GM12878 (cell line): ENCODE results near the gene HDAC9. TPM values are rescaled to one million over a fixed set of nuclear protein-coding genes. Genes with fewer than 3 reads are reported as not detected.

Source experiments
- ATAC-seq: fragments of 200-7000 bp; cut with Tn5 transposase; 3 replicates; pipeline ENCODE4 v1.9.1; 2020; ENCODE audit warnings: mild to moderate bottlenecking, moderate library complexity
- BruUV-seq: library from RNA; stranded (reverse); fragments of 400-500 nt; replicated peaks from 2 replicates; lab custom pipeline; 2021; lab: Mats Ljungman, UMichigan
- CTCF ChIA-PET: fragments of 300-600 bp; sonication (Branson Sonifier 250); formaldehyde crosslinking; extraction: SDS; loops from one replicate; lab custom pipeline; 2021; ENCODE audit warnings: inconsistent platforms; lab: Yijun Ruan, JAX
- POLR2A ChIA-PET: fragments of 350-600 bp; formaldehyde crosslinking; extraction: SDS; loops from one replicate; lab custom pipeline; 2021; ENCODE audit warnings: inconsistent platforms; lab: Charles Lee
- RAD21 ChIA-PET: fragments of 300-600 bp; sonication (Branson Sonifier 250); formaldehyde crosslinking; loops from one replicate; lab custom pipeline; 2023; ENCODE audit warnings: antibody characterized with exemption; ENCODE audit not compliant: unreplicated experiment; lab: Charles Lee
- SMC1A ChIA-PET: fragments of 300-600 bp; sonication (Branson Sonifier 250); formaldehyde crosslinking; loops from one replicate; lab custom pipeline; 2023; ENCODE audit not compliant: unreplicated experiment, uncharacterized antibody; lab: Charles Lee
- DNase-seq: peaks from one replicate; pipeline ENCODE4 v3.0.0-alpha.2; 2011; ENCODE audit warnings: low read depth, low spot score
- FAIRE-seq: peaks from 3 replicates; lab custom pipeline; 2011; peaks lifted over from hg19 to GRCh38; lab: Jason Lieb, UNC
- H2AFZ ChIP-seq: 2 replicates; pipeline ENCODE4 v1.6.0; 2011; ENCODE audit warnings: low read depth, low read length, control low read depth; ENCODE audit not compliant: control insufficient read depth
- H3K27ac ChIP-seq: 2 replicates; pipeline ENCODE4 v1.5.1; 2011; ENCODE audit warnings: control low read depth; ENCODE audit not compliant: control insufficient read depth, insufficient read depth
- H3K27me3 ChIP-seq, 2 experiments: replicated peaks in 1 of 2; 2 replicates each; pipeline versions ENCODE4 v1.6.0 to v1.6.1; 2011; ENCODE audit warnings: low read length in 1 of 2; ENCODE audit not compliant: control insufficient read depth in 2 of 2, insufficient read depth in 2 of 2
- H3K36me3 ChIP-seq, 2 experiments: 2 replicates each; pipeline ENCODE4 v1.5.1; 2011; ENCODE audit warnings: low read length in 1 of 2; ENCODE audit not compliant: control insufficient read depth in 2 of 2, insufficient read depth in 2 of 2
- H3K4me1 ChIP-seq: 2 replicates; pipeline ENCODE4 v1.6.1; 2011; ENCODE audit warnings: mild to moderate bottlenecking, low read length, moderate library complexity, mixed read lengths; ENCODE audit not compliant: control insufficient read depth, insufficient read depth
- H3K4me2 ChIP-seq: 2 replicates; pipeline ENCODE4 v1.6.0; 2011; ENCODE audit warnings: control low read depth; ENCODE audit not compliant: control insufficient read depth, insufficient read depth
- H3K4me3 ChIP-seq: fragments of 200-600 bp; sonication (generic); 2 replicates; pipeline ENCODE4 v1.5.1; 2016
- H3K79me2 ChIP-seq: 2 replicates; pipeline ENCODE4 v1.6.0; 2011; ENCODE audit warnings: low read length; ENCODE audit not compliant: control insufficient read depth, insufficient read depth
- H3K9ac ChIP-seq: 2 replicates; pipeline ENCODE4 v1.8.0; 2011; ENCODE audit warnings: low read length, control low read depth, mixed read lengths; ENCODE audit not compliant: control insufficient read depth, insufficient read depth
- H3K9me3 ChIP-seq: replicated peaks from 3 replicates; pipeline ENCODE4 v1.5.1; 2011; ENCODE audit warnings: mild to moderate bottlenecking, low read length; ENCODE audit not compliant: control insufficient read depth, insufficient read depth
- H4K20me1 ChIP-seq: 2 replicates; pipeline ENCODE4 v1.6.0; 2011; ENCODE audit not compliant: control insufficient read depth, insufficient read depth
- CBX3 ChIP-seq: fragments of 200-600 bp; sonication (generic); IDR thresholded peaks from 2 replicates; pipeline ENCODE4 v1.6.1; 2016; ENCODE audit warnings: low read depth, borderline replicate concordance
- HDAC6 ChIP-seq: fragments of 200-600 bp; sonication (generic); IDR thresholded peaks from one replicate; pipeline ENCODE4 v1.8.0; 2017; ENCODE audit warnings: antibody characterized with exemption; ENCODE audit not compliant: unreplicated experiment
- MEF2A ChIP-seq: IDR thresholded peaks from 2 replicates; pipeline ENCODE4 v1.6.1; 2011; ENCODE audit warnings: low read depth, mild to moderate bottlenecking, low read length, moderate library complexity; ENCODE audit not compliant: insufficient read depth
- NRF1 ChIP-seq: conservative IDR thresholded peaks from 2 replicates; pipeline ENCODE4 v1.6.1; 2011; ENCODE audit warnings: mild to moderate bottlenecking, low read depth, low read length, improper control_type of control experiment
- PML ChIP-seq: IDR thresholded peaks from 2 replicates; pipeline ENCODE4 v1.6.1; 2012; ENCODE audit warnings: low read length, inconsistent platforms
- POLR2AphosphoS5 ChIP-seq: IDR thresholded peaks from 2 replicates; pipeline ENCODE4 v1.6.1; 2011; ENCODE audit warnings: mild to moderate bottlenecking, low read length, inconsistent platforms
- PRDM15 ChIP-seq: fragments of 450-650 bp; formaldehyde crosslinking; IDR thresholded peaks from 2 replicates; pipeline ENCODE4 v1.4.0; 2020; ENCODE audit warnings: mild to moderate bottlenecking, moderate library complexity
- TBL1XR1 ChIP-seq: IDR thresholded peaks from 2 replicates; pipeline ENCODE4 v1.6.1; 2012; ENCODE audit warnings: low read depth, low read length, improper control_type of control experiment
- ZBTB11 ChIP-seq: fragments of 450-650 bp; formaldehyde crosslinking; IDR thresholded peaks from 2 replicates; pipeline ENCODE4 v1.5.0; 2022; ENCODE audit warnings: mild to moderate bottlenecking, missing genetic modification characterization
- ZNF24 ChIP-seq: fragments of 450-650 bp; IDR thresholded peaks from 2 replicates; pipeline ENCODE4 v1.6.1; 2017; ENCODE audit warnings: antibody characterized with exemption, mild to moderate bottlenecking
- WGBS: methylation state at CpG from one replicate; pipeline ENCODE4 v1.1.6; 2016; ENCODE audit warnings: low lambda C conversion rate; ENCODE audit not compliant: insufficient replicate concordance, insufficient coverage; ENCODE audit errors: missing lambda C conversion rate; 5-methylcytosine and 5-hydroxymethylcytosine counted together
- in situ Hi-C: fragments of 300-500 bp; cut with MboI; formaldehyde crosslinking; loops from 9 replicates; pipeline ENCODE4 v1.14.3; 2018; ENCODE audit warnings: mixed read lengths
- intact Hi-C: fragments of 100-400 bp; cut with micrococcal nuclease; formaldehyde crosslinking; loops from one replicate; pipeline ENCODE4 v1.14.2; 2022; ENCODE audit not compliant: unreplicated experiment
- polyA plus RNA-seq, 11 experiments: library from polyadenylated mRNA; depleted of rRNA in 4 of 11; unstranded in 6 of 11; stranded (reverse) in 5 of 11; fragments of >200 nt; fragmentation: Nextera tagmentation in 4 of 11; fragmentation: Illumina TruSeq in 1 of 11; extraction: Ambion mirVana in 4 of 11; extraction: Trizol in 1 of 11; gene quantifications; 1 replicate in 1 of 11; 2 replicates in 10 of 11; pipeline versions ENCODE4 v1.2.1 to v1.2.3, GENCODE V29; 2011 to 2016; ENCODE audit warnings: inconsistent platforms in 2 of 11, missing spikeins in 2 of 11, low read depth in 1 of 11
- total RNA-seq, 4 experiments: library from RNA; depleted of rRNA in 3 of 4; stranded (reverse); fragments of >200 nt in 3 of 4; fragmentation: Illumina TruSeq in 1 of 4; extraction: Trizol in 1 of 4; gene quantifications; 2 replicates each; pipeline versions ENCODE4 v1.2.1 to v1.2.3, GENCODE V29; 2013 to 2021

Gene HDAC9
- total and polyA plus RNA-seq, 10 of the 15 experiments (the other 5 are each of a cell fraction or from before 2014, with no cell fraction given) = 0.73 to 12.8 (median 0.92) TPM

- no peak overlapping the region for H3K4me2 ChIP-seq
- FAIRE-seq = no peak
- WGBS = 6% methylated on average over 5 of the region's 5 CpGs
- H3K27ac ChIP-seq = no peak overlapping the region
- TF ChIP-seq HDAC6 (no peak), ZBTB11 (CRISPR knock-in tag) (no peak), PRDM15 (CRISPR knock-in tag) (no peak), PML (no peak), POLR2AphosphoS5 (no peak), CBX3 (no peak), NRF1 (no peak), TBL1XR1 (no peak), ZNF24 (no peak), MEF2A (no peak)
- no peak overlapping the region for H3K4me3 ChIP-seq
- no peak overlapping the region for H2AFZ ChIP-seq
- no peaks in the 10 kb centered on the region for H3K9me3 ChIP-seq
- H3K9ac ChIP-seq = no peak overlapping the region
- H3K27me3 ChIP-seq = no peaks in the 10 kb centered on the region
- CTCF ChIA-PET = no interaction called here
- ATAC-seq = peak; percentile 60
- SMC1A ChIA-PET = interaction anchor here (1.1 to 1.3 kb wide), 3 partner anchors 15 to 775 kb away, joined by 3 to 4 read pairs (median 3); no protein-coding TSS in a partner anchor
- no peak for DNase-seq
- POLR2A ChIA-PET = no interaction called here
- BruUV-seq = no TSS peak
- RAD21 ChIA-PET = no interaction called here
- intact Hi-C loops = no loop called here
- no peaks in the 10 kb centered on the region for H3K79me2 ChIP-seq
- H3K4me1 ChIP-seq = no peaks in the 10 kb centered on the region
- no peaks in the 10 kb centered on the region for H3K36me3 ChIP-seq
- in situ Hi-C loops = no loop called here
- no peaks in the 10 kb centered on the region for H4K20me1 ChIP-seq
Observed at GRCh38 chr7:18458830-18459229, 36.7 kb upstream of the HDAC9 start.
